CD4-positive, alpha-beta T cell (primary cell): Measurements from ENCODE around the gene HS6ST3. TPM values are rescaled to one million over a fixed set of nuclear protein-coding genes. Genes with fewer than 3 reads are reported as not detected.

Experiments
- ATAC-seq: fragments of 200-7000 bp; cut with Tn5 transposase; one replicate; pipeline ENCODE4 v1.10.0; 2022; ENCODE audit warnings: mild to moderate bottlenecking; ENCODE audit not compliant: poor library complexity
- CTCF ChIA-PET: fragments of 350-600 bp; sonication (Branson Sonifier 250); formaldehyde crosslinking; loops from one replicate; lab custom pipeline; 2021; ENCODE audit warnings: antibody characterized with exemption, inconsistent platforms; lab: Charles Lee
- POLR2A ChIA-PET: fragments of 350-600 bp; sonication (Branson Sonifier 250); formaldehyde crosslinking; loops from one replicate; lab custom pipeline; 2021; ENCODE audit warnings: antibody characterized with exemption, inconsistent platforms; lab: Charles Lee
- DNase-seq, 14 experiments: peaks; one replicate each; pipeline ENCODE4 v3.0.0-alpha.2; 2013 to 2020; ENCODE audit warnings: mixed read lengths in 2 of 14
- H3K27ac ChIP-seq, 2 donors: one replicate each; pipeline versions ENCODE4 v1.5.1 to v1.7.0; 2013; ENCODE audit warnings: low read length in 2 of 2, low read depth in 1 of 2, mild to moderate bottlenecking in 1 of 2
- H3K27me3 ChIP-seq, 2 experiments: 1 replicate in 1 of 2; 2 replicates in 1 of 2; pipeline versions ENCODE4 v1.6.1 to v1.7.0; 2013; ENCODE audit warnings: low read length in 2 of 2, control low read depth in 1 of 2, mild to moderate bottlenecking in 1 of 2, moderate library complexity in 1 of 2; ENCODE audit not compliant: insufficient read depth in 2 of 2, control insufficient read depth in 1 of 2
- H3K36me3 ChIP-seq: one replicate; pipeline ENCODE4 v1.6.1; 2013; ENCODE audit warnings: low read length, control low read depth; ENCODE audit not compliant: insufficient read depth
- H3K4me1 ChIP-seq: one replicate; pipeline ENCODE4 v1.6.1; 2013; ENCODE audit warnings: low read length, control low read depth; ENCODE audit not compliant: insufficient read depth
- H3K4me3 ChIP-seq: one replicate; pipeline ENCODE4 v1.5.1; 2013; ENCODE audit warnings: mild to moderate bottlenecking, low read length, moderate library complexity
- H3K9me3 ChIP-seq, 2 experiments: 1 replicate in 1 of 2; 2 replicates in 1 of 2; pipeline versions ENCODE4 v1.6.1 to v1.7.0; 2013; ENCODE audit warnings: low read length in 2 of 2, mild to moderate bottlenecking in 2 of 2, control low read depth in 1 of 2, moderate library complexity in 1 of 2; ENCODE audit not compliant: control insufficient read depth in 1 of 2, insufficient read depth in 1 of 2
- H3K27ac Mint-ChIP-seq: one replicate; pipeline ENCODE4 v1.8.0; 2020; ENCODE audit warnings: mixed read lengths
- H3K27me3 Mint-ChIP-seq: one replicate; pipeline ENCODE4 v1.8.0; 2021; ENCODE audit warnings: mixed read lengths
- H3K36me3 Mint-ChIP-seq: one replicate; pipeline ENCODE4 v1.8.0; 2021; ENCODE audit warnings: low read depth, mixed read lengths
- H3K4me1 Mint-ChIP-seq: one replicate; pipeline ENCODE4 v1.8.0; 2021; ENCODE audit warnings: low read depth, mixed read lengths
- H3K4me3 Mint-ChIP-seq: one replicate; pipeline ENCODE4 v1.8.0; 2020; ENCODE audit warnings: mild to moderate bottlenecking, mixed read lengths
- H3K9me3 Mint-ChIP-seq: one replicate; pipeline ENCODE4 v1.8.0; 2020; ENCODE audit warnings: mixed read lengths
- intact Hi-C, 2 experiments: fragments of 100-400 bp; cut with DNase I in 1 of 2; cut with micrococcal nuclease in 1 of 2; formaldehyde crosslinking; loops; one replicate each; pipeline versions ENCODE4 v1.15.1 to v1.9.0; 2023 to 2025; cut with DNase I, micrococcal nuclease
- total RNA-seq, 174 experiments: library from RNA in 2 of 174; stranded (reverse) in 2 of 174; gene quantifications; one replicate each; pipeline ENCODE4 v1.2.3 and lab custom pipeline; 2021 to 2026
- TF ChIP-seq, protein P1 (sequence below): fragments of 200-600 bp; IDR thresholded peaks from one replicate; pipeline ENCODE4 v1.8.0; 2022; ENCODE audit warnings: antibody characterized with exemption, mild to moderate bottlenecking

The HS6ST3 gene
- total RNA-seq, 2 experiments from 2014 or later = not detected

DNA sequence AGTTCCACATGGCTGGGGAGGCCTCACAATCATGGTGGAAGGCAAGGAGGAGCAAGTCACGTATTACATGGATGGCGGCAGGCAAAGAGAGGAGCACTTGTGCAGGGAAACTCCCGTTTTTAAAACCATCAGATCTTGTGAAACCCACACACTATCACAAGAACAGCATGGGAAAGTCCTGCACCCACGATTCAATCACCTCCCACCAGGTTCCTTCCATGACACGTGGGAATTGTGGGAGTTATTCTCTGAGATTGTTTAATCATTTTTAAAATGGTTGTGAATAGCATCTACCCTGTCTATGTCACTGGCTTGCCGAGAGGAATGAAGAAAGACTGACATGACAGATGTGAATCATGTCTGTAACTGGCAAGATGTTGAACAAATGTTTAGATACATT, 301.7 kb downstream of the HS6ST3 start:
- H3K9me3 Mint-ChIP-seq = peaks cover 4% of the 10 kb centered on the region
- H3K4me3 ChIP-seq = no peak overlapping the region
- no peaks in the 10 kb centered on the region for H3K4me1 ChIP-seq
- H3K4me3 Mint-ChIP-seq = no peak overlapping the region
- ATAC-seq (no peak), DNase-seq (no peak)
- no peaks in the 10 kb centered on the region for H3K36me3 ChIP-seq
- no peak overlapping the region for H3K27ac ChIP-seq
- no peaks in the 10 kb centered on the region for H3K36me3 Mint-ChIP-seq
- ChIA-PET POLR2A (no interaction called here), CTCF (no interaction called here)
- H3K4me1 Mint-ChIP-seq = no peaks in the 10 kb centered on the region
- H3K27me3 Mint-ChIP-seq = no peaks in the 10 kb centered on the region
- TF ChIP-seq, protein P1, sequence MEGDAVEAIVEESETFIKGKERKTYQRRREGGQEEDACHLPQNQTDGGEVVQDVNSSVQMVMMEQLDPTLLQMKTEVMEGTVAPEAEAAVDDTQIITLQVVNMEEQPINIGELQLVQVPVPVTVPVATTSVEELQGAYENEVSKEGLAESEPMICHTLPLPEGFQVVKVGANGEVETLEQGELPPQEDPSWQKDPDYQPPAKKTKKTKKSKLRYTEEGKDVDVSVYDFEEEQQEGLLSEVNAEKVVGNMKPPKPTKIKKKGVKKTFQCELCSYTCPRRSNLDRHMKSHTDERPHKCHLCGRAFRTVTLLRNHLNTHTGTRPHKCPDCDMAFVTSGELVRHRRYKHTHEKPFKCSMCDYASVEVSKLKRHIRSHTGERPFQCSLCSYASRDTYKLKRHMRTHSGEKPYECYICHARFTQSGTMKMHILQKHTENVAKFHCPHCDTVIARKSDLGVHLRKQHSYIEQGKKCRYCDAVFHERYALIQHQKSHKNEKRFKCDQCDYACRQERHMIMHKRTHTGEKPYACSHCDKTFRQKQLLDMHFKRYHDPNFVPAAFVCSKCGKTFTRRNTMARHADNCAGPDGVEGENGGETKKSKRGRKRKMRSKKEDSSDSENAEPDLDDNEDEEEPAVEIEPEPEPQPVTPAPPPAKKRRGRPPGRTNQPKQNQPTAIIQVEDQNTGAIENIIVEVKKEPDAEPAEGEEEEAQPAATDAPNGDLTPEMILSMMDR = no peak
- intact Hi-C loops = no loop called here
- H3K9me3 ChIP-seq = no peaks in the 10 kb centered on the region
- H3K27ac Mint-ChIP-seq = no peak overlapping the region
- no peaks in the 10 kb centered on the region for H3K27me3 ChIP-seq

DNA sequence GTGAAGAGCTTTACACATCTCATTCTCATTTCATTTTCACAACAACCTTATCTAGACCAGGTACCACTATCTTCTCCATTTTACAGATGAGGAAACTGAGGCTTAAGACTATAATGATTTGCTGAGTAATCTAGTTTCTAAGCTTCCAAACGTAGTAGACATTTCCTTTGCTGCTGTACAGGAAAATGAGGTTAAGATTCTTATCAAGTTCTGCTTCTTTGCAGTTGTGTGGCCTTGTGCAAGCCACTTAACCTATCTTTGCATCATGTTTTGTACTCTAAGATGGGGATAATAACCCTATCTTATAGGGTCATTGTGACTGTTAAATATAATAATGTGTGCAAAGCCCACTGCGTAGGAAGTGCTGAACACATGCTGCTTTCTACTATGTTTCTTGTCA, 307.9 kb downstream of the HS6ST3 start:
- intact Hi-C loops = no loop called here

DNA sequence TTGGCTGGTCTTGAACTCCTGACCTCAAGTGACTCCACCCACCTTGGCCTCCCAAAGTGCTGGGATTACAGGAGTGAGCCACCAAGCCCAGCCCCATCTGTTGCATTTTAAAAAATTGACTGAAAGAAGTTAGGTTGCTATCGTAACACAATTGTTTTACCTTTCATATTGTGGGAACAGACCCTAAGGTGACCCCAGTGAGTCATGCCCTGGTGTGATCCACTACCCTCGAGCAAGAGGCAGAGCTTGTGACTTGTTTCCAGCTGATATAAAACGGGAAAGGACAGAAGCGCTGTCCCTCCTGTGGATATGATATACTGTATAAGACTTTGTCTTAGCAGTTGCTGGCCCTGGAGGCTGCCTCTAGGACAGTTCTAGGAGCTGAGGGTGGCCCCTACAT, 308.6 kb downstream of the HS6ST3 start:
- TF ChIP-seq, protein P1 = no peak
- H3K27ac ChIP-seq = no peak overlapping the region
- no peaks in the 10 kb centered on the region for H3K27me3 ChIP-seq
- no peak overlapping the region for H3K4me3 Mint-ChIP-seq
- no peaks in the 10 kb centered on the region for H3K4me1 ChIP-seq
- DNase-seq (no peak), ATAC-seq (no peak)
- H3K27ac Mint-ChIP-seq = no peak overlapping the region
- H3K4me1 Mint-ChIP-seq = no peaks in the 10 kb centered on the region
- H3K4me3 ChIP-seq = no peak overlapping the region
- no peaks in the 10 kb centered on the region for H3K36me3 ChIP-seq
- H3K36me3 Mint-ChIP-seq = no peaks in the 10 kb centered on the region
- POLR2A ChIA-PET = no interaction called here
- CTCF ChIA-PET = no interaction called here
- H3K9me3 Mint-ChIP-seq = peaks cover 2% of the 10 kb centered on the region
- intact Hi-C loops = no loop called here
- H3K27me3 Mint-ChIP-seq = no peaks in the 10 kb centered on the region
- H3K9me3 ChIP-seq = peaks cover 0 to 4% of the 10 kb centered on the region in 2 experiments

More for the DNA sequence above, 307.9 kb downstream of the HS6ST3 start:
- H3K4me3 Mint-ChIP-seq = no peak overlapping the region
- Histone ChIP-seq H3K4me1 (no peaks in the 10 kb centered on the region), H3K9me3 (peaks cover 0 to 4% of the 10 kb centered on the region in 2 experiments), H3K4me3 (no peak overlapping the region), H3K27ac (no peak overlapping the region), H3K36me3 (no peaks in the 10 kb centered on the region), H3K27me3 (no peaks in the 10 kb centered on the region)
- TF ChIP-seq, protein P1 = no peak
- DNase-seq (no peak), ATAC-seq (no peak)
- H3K27me3 Mint-ChIP-seq = no peaks in the 10 kb centered on the region
- H3K36me3 Mint-ChIP-seq = no peaks in the 10 kb centered on the region
- CTCF ChIA-PET = no interaction called here
- POLR2A ChIA-PET = no interaction called here
- H3K9me3 Mint-ChIP-seq = peaks cover 4% of the 10 kb centered on the region
- no peak overlapping the region for H3K27ac Mint-ChIP-seq
- H3K4me1 Mint-ChIP-seq = no peaks in the 10 kb centered on the region
